PFSK-1 (cell line): ENCODE data around the gene KAT8.

ENCODE experiments used
- FOXP2 ChIP-seq: optimal IDR thresholded peaks from 2 replicates; pipeline ENCODE3; 2011; ENCODE audit warnings: borderline replicate concordance, control low read depth, inconsistent platforms; ENCODE audit not compliant: insufficient read depth; ENCODE audit errors: extremely low read length, extremely low read depth
- POLR2AphosphoS5 ChIP-seq: IDR thresholded peaks from 2 replicates; pipeline ENCODE4 v1.6.1; 2012; ENCODE audit warnings: low read depth, mild to moderate bottlenecking, control low read depth, low read length, moderate library complexity
- REST ChIP-seq, 2 experiments: IDR thresholded peaks; 2 replicates each; pipeline versions ENCODE4 v1.6.1 to v1.8.0; 2011 to 2012; ENCODE audit warnings: low read depth in 2 of 2, low read length in 2 of 2, control low read depth in 1 of 2, inconsistent platforms in 1 of 2, mild to moderate bottlenecking in 1 of 2, moderate library complexity in 1 of 2; ENCODE audit not compliant: insufficient read depth in 1 of 2
- SIN3A ChIP-seq: IDR thresholded peaks from 2 replicates; pipeline ENCODE4 v1.6.1; 2012; ENCODE audit warnings: mild to moderate bottlenecking, low read length, moderate library complexity, borderline replicate concordance; ENCODE audit not compliant: insufficient read depth
- TAF1 ChIP-seq: IDR thresholded peaks from 2 replicates; pipeline ENCODE4 v1.6.1; 2012; ENCODE audit warnings: low read length, control low read depth, borderline replicate concordance; ENCODE audit not compliant: insufficient read depth

Gene KAT8

GRCh38 chr16:31109622-31110021, 7.8 kb upstream of the KAT8 start:
- TF ChIP-seq SIN3A (no peak), POLR2AphosphoS5 (no peak), TAF1 (no peak), FOXP2 (no peak), REST (IDR thresholded peaks at IDR 0.05; ENCODE audit: insufficient read depth in 1 of 2, low read depth in 2 of 2, low read length in 2 of 2) (no peak)

GRCh38 chr16:31110106-31111034, 7.1 kb upstream of the KAT8 start:
- no peak for TF ChIP-seq TAF1
- no peak for TF ChIP-seq REST (IDR thresholded peaks at IDR 0.05; ENCODE audit: insufficient read depth in 1 of 2, low read depth in 2 of 2, low read length in 2 of 2)
- no peak for TF ChIP-seq FOXP2
- TF ChIP-seq POLR2AphosphoS5 = no peak
- no peak for TF ChIP-seq SIN3A

GRCh38 chr16:31111881-31112466, 5.5 kb upstream of the KAT8 start:
- TF ChIP-seq FOXP2 = no peak
- no peak for TF ChIP-seq SIN3A
- no peak for TF ChIP-seq REST (IDR thresholded peaks at IDR 0.05; ENCODE audit: insufficient read depth in 1 of 2, low read depth in 2 of 2, low read length in 2 of 2)
- TF ChIP-seq POLR2AphosphoS5 = no peak
- no peak for TF ChIP-seq TAF1

DNA sequence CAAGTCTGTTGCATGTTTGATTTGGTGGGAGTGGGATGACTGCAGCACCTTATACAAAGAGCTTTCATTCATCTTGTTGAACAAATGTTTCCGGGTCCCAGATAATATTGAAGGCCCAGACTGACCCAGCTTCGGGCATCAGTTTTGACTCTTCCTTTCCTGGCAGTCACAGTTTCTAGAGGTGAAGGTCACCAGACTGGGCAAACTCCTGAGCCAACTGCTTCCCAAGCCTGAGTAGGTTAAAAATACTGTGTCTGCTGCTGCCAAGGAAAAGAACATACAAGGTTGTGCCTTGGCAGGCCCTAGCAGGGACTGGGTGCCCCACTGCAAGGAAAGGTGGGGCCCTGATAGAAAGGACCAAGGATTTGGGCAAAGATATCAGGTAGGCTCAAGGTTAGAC, 4.8 kb upstream of the KAT8 start:
- TF ChIP-seq SIN3A = no peak
- no peak for TF ChIP-seq REST (IDR thresholded peaks at IDR 0.05; ENCODE audit: insufficient read depth in 1 of 2, low read depth in 2 of 2, low read length in 2 of 2)
- no peak for TF ChIP-seq TAF1
- TF ChIP-seq POLR2AphosphoS5 = no peak
- no peak for TF ChIP-seq FOXP2
